Lower leg skin (tissue), 3 donors: ENCODE measurements around the gene SIK3.
"Not testable (repeated sequence)": the region's sequence is repeated elsewhere in the genome, so short reads cannot be mapped to it uniquely, and the experiment has no call there.

Source experiments
- CTCF ChIP-seq, 3 donors: fragments of 450-650 bp; IDR thresholded peaks; one replicate each; pipeline ENCODE4 v1.5.1; 2016; ENCODE audit warnings: antibody characterized with exemption in 3 of 3, mild to moderate bottlenecking in 3 of 3, moderate library complexity in 2 of 3
- POLR2A ChIP-seq, 2 donors: fragments of 450-650 bp; IDR thresholded peaks; one replicate each; pipeline ENCODE4 v1.6.1; 2016 to 2017; ENCODE audit warnings: antibody characterized with exemption in 2 of 2, mild to moderate bottlenecking in 1 of 2, moderate library complexity in 1 of 2

GRCh38 chr11:116834535-116835041, 263.6 kb downstream of the SIK3 start:
- not testable (repeated sequence) for TF ChIP-seq POLR2A, CTCF (IDR thresholded peaks at IDR 0.05)
